Brain microvascular endothelial cell (primary cell): ENCODE data around the gene FAM210B.

ENCODE experiments used
- DNase-seq: peaks from one replicate; pipeline ENCODE4 v3.0.0-alpha.2; 2020
- H3K27ac ChIP-seq: fragments of 250-450 bp; sonication (Bioruptor Pico); 2 replicates; pipeline ENCODE4 v1.5.1; 2020; ENCODE audit warnings: mild to moderate bottlenecking, moderate library complexity
- H3K27me3 ChIP-seq: fragments of 250-450 bp; sonication (Bioruptor Pico); replicated peaks from 2 replicates; pipeline ENCODE4 v1.5.1; 2020; ENCODE audit warnings: mild to moderate bottlenecking
- H3K36me3 ChIP-seq: fragments of 250-450 bp; sonication (Bioruptor Pico); replicated peaks from 2 replicates; pipeline ENCODE4 v1.5.1; 2020; ENCODE audit warnings: mild to moderate bottlenecking
- H3K4me3 ChIP-seq: 2 replicates; pipeline ENCODE4 v1.5.1; 2011; ENCODE audit warnings: low read depth, mild to moderate bottlenecking, control low read depth, low read length, moderate library complexity
- CTCF ChIP-seq: IDR thresholded peaks from 2 replicates; pipeline ENCODE4 v1.5.1; 2011; ENCODE audit warnings: low read depth, mild to moderate bottlenecking, moderate library complexity, low read length, control low read depth, inconsistent platforms; ENCODE audit errors: missing control alignments
- in situ Hi-C: cut with HindIII; loops from 2 replicates; pipeline ENCODE4 v1.10.0; 2017; ENCODE audit warnings: low sequenced_read_pairs, low pct_ligation_motif_present

Gene FAM210B

GRCh38 chr20:56417402-56417801 is 58.6 kb downstream of the FAM210B start:
- in situ Hi-C loops, result no loop called here
- TF ChIP-seq CTCF, result no peak
- no peak for DNase-seq
- H3K36me3 ChIP-seq, result no peaks in the 10 kb centered on the region
- H3K4me3 ChIP-seq, result no peak overlapping the region
- H3K27me3 ChIP-seq, result no peaks in the 10 kb centered on the region
- no peak overlapping the region for H3K27ac ChIP-seq

- TF ChIP-seq CTCF, result no peak
- peak; percentile 30 for DNase-seq
- H3K27me3 ChIP-seq, result no peaks in the 10 kb centered on the region
- no peaks in the 10 kb centered on the region for H3K36me3 ChIP-seq
- in situ Hi-C loops, result no loop called here
- peak overlapping the region; percentile 51 for H3K27ac ChIP-seq
- no peak overlapping the region for H3K4me3 ChIP-seq
Measured at GRCh38 chr20:56417911-56418310, 59.1 kb downstream of the FAM210B start.
